Body of pancreas (tissue), 4 donors: ENCODE data around the gene SLC9A5.

Experiments
- POLR2A ChIP-seq, 3 donors: fragments of 450-650 bp; IDR thresholded peaks; one replicate each; pipeline ENCODE4 v1.6.1; 2016; ENCODE audit warnings: antibody characterized with exemption in 3 of 3, mild to moderate bottlenecking in 2 of 3
- TF ChIP-seq, protein P1 (sequence below), 7 experiments: fragments of 450-650 bp in 4 of 7; fragments of 200-600 bp in 3 of 7; sonication (generic) in 3 of 7; IDR thresholded peaks; one replicate each; pipeline ENCODE4 v1.5.1; 2016 to 2019; ENCODE audit warnings: antibody characterized with exemption in 7 of 7

DNA sequence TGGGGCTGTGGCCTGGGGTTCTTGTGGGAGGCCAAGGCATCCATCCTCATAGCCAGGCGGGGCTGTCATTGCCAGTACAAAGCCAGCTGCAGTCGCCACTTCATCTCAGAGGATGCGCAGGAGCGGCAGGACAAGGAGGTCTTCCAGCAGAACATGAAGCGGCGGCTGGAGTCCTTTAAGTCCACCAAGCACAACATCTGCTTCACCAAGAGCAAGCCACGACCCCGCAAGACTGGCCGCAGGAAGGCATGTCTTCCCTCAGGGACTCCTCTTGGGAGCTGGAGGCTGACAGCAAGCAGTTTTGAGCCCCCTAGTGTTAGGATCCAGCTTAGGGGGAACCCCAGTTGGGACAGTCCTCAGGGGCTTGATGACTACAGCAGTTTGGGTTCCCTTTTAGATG lies 15.5 kb downstream of the SLC9A5 start:
- TF ChIP-seq, protein P1, sequence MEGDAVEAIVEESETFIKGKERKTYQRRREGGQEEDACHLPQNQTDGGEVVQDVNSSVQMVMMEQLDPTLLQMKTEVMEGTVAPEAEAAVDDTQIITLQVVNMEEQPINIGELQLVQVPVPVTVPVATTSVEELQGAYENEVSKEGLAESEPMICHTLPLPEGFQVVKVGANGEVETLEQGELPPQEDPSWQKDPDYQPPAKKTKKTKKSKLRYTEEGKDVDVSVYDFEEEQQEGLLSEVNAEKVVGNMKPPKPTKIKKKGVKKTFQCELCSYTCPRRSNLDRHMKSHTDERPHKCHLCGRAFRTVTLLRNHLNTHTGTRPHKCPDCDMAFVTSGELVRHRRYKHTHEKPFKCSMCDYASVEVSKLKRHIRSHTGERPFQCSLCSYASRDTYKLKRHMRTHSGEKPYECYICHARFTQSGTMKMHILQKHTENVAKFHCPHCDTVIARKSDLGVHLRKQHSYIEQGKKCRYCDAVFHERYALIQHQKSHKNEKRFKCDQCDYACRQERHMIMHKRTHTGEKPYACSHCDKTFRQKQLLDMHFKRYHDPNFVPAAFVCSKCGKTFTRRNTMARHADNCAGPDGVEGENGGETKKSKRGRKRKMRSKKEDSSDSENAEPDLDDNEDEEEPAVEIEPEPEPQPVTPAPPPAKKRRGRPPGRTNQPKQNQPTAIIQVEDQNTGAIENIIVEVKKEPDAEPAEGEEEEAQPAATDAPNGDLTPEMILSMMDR (IDR thresholded peaks at IDR 0.05): no peak
- TF ChIP-seq POLR2A (IDR thresholded peaks at IDR 0.05): no peak
